ENCODE results near the gene AGPAT4.

AGPAT4 gene

DNA sequence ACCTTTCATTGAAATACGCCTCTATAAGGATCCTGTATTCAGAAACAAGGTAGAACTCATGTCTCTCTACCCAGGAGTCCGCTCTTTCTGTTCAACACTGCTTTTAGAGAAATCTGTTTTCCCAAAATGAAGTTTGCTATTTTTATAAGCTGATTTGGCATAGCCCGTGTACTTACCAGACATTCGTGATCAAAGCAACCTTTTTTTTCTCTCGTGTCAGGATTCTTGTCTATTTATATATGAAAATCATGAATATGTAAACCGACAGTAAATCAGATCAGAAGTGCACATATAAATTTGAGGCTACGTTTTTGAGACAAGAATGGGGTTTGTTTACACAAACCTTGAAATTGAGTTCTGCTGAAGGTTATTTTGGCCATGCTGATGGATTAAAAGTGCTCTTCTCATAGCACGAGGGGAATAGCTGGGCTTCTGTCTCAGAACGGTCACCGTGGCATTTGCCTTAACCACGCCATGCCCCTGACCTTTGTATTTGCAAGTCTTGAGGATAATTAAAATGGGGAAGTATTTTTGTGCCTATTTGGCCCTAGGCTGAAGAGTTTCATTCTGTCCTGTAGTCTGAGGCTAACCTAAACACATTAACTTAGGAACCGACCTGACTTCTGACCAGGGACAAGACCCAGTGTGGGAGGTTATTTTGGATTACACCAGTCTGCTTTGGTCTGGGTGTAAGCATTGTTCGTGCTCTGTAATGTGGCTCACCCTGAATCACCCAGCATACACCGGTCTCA lies 163.7 kb downstream of the AGPAT4 start:
- DNase-seq (ENCODE audit: low spot score), result no peak

- no peak for DNase-seq (ENCODE audit: low spot score)
Observed at GRCh38 chr6:161109366-161109765, 164.5 kb downstream of the AGPAT4 start.

DNA sequence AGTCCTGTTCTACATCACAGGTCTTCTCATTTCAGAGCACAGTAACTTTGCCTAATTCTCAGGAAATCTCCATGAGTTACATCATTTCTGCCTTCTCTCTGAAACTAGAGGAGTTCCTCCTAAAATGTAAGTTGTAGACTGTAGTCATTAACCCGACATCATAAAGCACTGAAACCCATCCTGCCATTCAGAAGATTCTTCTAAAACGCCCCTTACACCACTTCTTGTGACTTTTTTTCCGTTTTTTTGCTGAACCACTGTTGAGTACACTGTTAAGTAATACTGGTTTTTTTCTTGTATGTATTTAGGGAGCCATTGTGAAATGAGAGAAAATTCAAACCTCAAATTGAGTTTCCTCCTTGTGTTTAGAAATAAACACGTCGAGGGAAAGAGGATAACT lies 164.9 kb downstream of the AGPAT4 start:
- DNase-seq (ENCODE audit: low spot score), result no peak

GRCh38 chr6:161107779-161108730 lies 165.8 kb downstream of the AGPAT4 start:
- DNase-seq (ENCODE audit: low spot score), result no peak

GRCh38 chr6:161105408-161105807 lies 168.5 kb downstream of the AGPAT4 start:
- DNase-seq (ENCODE audit: low spot score), result no peak

GRCh38 chr6:161104966-161105365 lies 168.9 kb downstream of the AGPAT4 start:
- DNase-seq (ENCODE audit: low spot score), result no peak

- no peak for DNase-seq (ENCODE audit: low spot score)
Observed at GRCh38 chr6:161103475-161103874, 170.4 kb downstream of the AGPAT4 start.

DNA sequence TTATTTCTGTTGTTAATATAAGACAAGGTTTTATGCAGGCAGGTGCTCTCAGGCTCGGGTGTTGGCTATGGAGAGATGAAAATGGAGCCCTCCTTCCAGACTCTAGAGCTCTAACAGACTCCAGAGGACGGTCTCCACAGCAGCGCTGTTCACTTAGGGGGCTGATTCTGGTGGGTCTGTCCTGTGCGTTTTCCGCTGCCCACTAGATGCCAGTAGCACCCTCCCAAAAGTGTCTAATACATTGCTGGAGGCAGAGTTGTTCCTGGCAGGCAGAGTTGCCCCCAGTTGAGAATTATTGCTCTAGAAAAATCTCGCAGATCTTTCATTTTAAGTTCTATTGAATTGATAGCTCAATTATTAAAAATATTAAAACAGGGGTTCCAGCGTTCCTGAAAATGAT lies 172.3 kb downstream of the AGPAT4 start:
- peak; percentile 63 for DNase-seq (ENCODE audit: low spot score)

DNA sequence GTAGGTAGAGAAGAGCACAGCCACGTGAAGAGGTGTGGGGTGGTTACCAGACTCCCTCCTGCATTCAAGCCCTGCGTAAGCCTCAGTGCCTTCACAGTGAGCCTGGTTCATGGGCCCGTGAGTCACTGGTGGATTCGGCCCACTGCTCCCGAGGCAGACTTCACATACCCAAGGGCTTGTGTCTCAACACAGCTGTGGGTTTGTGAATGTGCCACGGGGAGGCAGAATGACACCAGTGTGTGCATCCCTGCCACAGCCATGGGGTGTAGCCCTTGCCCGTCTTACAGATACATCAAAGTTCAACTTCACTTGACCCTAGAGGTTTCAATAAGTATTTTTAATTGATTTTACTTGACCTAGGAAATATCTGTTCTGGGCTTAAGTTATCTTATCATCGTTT lies 173.8 kb downstream of the AGPAT4 start:
- peak; percentile 85 for DNase-seq (ENCODE audit: low spot score)

- DNase-seq (ENCODE audit: low spot score), result no peak
Observed at GRCh38 chr6:161095916-161096315, 177.9 kb downstream of the AGPAT4 start.

GRCh38 chr6:161094955-161095354 lies 178.9 kb downstream of the AGPAT4 start:
- no peak for DNase-seq (ENCODE audit: low spot score)

DNA sequence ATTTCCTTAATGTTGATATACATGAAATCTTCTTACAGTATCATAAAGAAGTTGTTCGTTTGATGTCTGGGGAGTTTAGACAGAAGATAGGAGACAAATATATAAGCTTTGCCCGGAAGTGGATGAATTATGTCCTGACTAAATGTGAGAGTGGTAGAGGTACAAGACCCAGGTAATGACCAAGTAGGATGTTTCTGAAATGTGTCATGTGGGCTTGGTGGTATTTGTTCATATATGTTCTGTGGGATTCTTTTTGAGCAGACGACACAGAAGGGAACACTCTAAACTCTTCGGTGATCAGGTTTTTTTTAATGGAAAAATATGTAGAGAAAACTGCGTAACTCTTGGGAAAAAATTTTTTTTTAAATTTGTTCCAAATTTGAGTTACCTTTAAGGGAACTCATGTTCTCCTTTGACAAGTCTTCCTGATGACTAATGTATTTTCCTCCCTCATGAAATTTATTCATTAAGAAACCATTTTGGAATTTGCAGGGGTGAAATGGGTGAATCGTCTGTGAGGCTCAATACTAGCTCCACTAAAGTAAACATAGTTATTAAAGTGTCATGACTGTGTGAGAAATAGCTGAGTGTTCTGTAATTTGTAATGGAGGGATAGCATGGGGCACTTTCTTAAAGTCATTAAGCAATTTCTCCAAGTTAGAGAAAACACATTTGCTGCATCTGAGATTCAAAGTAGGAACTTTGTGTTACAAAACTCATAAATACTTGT lies 181.7 kb downstream of the AGPAT4 start:
- no peak for DNase-seq (ENCODE audit: low spot score)

- DNase-seq (ENCODE audit: low spot score), result no peak
Observed at GRCh38 chr6:161091151-161091550, 182.7 kb downstream of the AGPAT4 start.

DNA sequence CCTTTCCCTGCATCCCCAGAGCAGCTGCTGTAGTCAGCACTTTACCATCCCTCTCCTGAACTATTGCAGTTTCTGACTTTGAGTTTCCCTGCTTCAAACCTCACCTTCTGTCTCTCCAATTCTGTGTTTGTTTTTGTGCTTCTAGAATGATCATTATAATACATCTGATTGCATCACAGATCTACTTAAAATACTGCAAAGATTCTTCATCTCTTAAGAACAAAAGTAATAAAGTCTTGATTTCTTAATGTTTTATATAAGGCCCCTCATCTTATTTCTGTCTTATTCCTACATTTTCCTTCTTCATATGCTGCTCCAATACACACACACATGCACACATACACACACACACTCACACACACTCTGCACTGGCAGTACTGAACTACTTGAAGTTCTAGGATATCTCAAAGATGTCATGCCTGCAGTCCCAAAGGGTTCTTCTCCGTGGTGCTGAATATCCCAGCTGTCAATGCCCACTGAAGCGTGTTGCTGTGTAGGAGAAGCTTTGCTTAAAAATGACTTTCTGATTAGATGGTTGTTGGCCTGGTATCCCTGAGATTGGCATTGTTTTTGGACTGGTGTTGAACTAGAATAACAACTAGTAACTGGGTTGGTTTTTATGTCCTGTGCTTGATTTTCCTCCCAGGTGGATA lies 185.1 kb downstream of the AGPAT4 start:
- DNase-seq (ENCODE audit: low spot score), result no peak

GRCh38 chr6:161085246-161085645 lies 188.6 kb downstream of the AGPAT4 start:
- DNase-seq (ENCODE audit: low spot score), result no peak

DNA sequence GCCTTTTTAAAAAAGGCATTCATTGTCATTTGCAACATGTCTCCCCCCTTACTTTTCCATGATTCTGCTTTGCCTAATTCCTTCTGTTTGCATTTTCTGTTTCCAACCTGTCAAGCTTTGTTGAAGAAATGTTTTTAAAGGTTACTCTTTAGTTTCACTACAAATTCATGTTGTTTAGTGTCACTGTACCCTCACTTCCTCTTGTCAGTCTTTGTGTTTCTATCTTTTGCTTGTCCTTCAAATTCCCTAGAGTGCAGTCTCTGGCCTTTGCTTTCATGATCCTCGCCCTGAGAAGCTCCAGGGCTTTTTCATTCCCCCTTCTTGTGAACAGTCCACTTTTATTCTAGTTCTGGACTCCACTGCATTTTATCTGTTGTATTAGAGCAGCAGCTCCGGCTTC lies 191.6 kb downstream of the AGPAT4 start:
- DNase-seq (ENCODE audit: low spot score), result no peak

DNA sequence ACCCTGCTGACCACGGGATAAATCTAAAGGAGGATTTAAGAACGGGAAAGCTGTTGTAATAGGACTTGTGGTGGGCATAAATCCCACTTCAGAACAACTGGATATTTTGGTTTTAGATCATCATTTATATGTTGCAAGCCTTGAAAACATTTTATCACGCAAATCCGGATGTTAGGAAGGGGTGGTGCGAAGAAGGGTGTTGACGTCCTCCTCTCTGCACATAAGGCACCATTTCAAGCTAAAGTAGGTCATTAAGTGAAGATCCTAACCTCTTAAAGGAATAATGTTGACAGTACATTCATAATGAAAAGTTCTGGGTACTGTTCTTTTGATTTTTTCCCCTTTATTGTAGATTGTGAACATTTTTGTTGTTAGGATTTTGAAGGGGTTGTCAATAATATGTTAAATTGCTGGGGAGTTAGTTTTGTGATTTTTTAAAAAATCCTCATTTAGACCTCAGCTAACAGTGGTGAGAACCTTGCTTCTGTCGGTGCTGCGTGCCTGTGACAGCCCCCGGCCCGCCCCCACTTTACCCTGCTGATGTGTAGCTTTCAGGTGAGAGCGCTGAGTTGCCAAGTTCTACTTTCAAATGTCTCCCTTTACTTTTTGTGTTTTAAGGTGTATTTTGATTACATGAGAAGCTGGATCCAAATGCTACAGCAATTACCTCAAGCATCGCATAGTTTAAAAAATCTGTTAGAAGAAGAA lies 193.4 kb downstream of the AGPAT4 start:
- DNase-seq (ENCODE audit: low spot score), result no peak

Data from Ammon's horn (tissue), 1 donor.